AG09319 (cell line): ENCODE data around the gene ECSIT.
"Not testable (repeated sequence)": the region's sequence is repeated elsewhere in the genome, so short reads cannot be mapped to it uniquely, and the experiment has no call there.

Experiments used
- DNase-seq: peaks from one replicate; pipeline ENCODE4 v3.0.0-alpha.2; 2010; ENCODE audit warnings: low read depth; ENCODE audit errors: extremely low read depth
- CTCF ChIP-seq: IDR thresholded peaks from 2 replicates; pipeline ENCODE4 v1.5.1; 2011; ENCODE audit warnings: low read depth, mild to moderate bottlenecking, inconsistent platforms, low read length, moderate library complexity

ECSIT gene

GRCh38 chr19:11479090-11479897, 49.6 kb downstream of the ECSIT start:
- DNase-seq: no peak
- no peak for TF ChIP-seq CTCF

GRCh38 chr19:11478167-11479089, 50.5 kb downstream of the ECSIT start:
- DNase-seq: no peak
- no peak for TF ChIP-seq CTCF

GRCh38 chr19:11475861-11476260, 53.1 kb downstream of the ECSIT start:
- DNase-seq: no peak
- TF ChIP-seq CTCF: no peak

- not testable (repeated sequence) for DNase-seq
These were observed 53.6 kb downstream of the ECSIT start for GRCh38 chr19:11475343-11475742.

GRCh38 chr19:11473725-11474124, 55.2 kb downstream of the ECSIT start:
- TF ChIP-seq CTCF: no peak
- no peak for DNase-seq

GRCh38 chr19:11468266-11468845, 60.6 kb downstream of the ECSIT start:
- not testable (repeated sequence) for DNase-seq

- no peak for DNase-seq
- no peak for TF ChIP-seq CTCF
These were observed 63.3 kb downstream of the ECSIT start for GRCh38 chr19:11465600-11465999.
